Measurements from ENCODE around the gene NOTO.
A peak's percentile ranks its signal among the peaks of the same experiment; 100 is the strongest.

Gene NOTO

GRCh38 chr2:73235315-73236028 lies 33.1 kb downstream of the NOTO start:
- no peak for DNase-seq

GRCh38 chr2:73237168-73237567 lies 34.8 kb downstream of the NOTO start:
- DNase-seq = no peak

GRCh38 chr2:73238149-73238548 lies 35.8 kb downstream of the NOTO start:
- DNase-seq = no peak

DNA sequence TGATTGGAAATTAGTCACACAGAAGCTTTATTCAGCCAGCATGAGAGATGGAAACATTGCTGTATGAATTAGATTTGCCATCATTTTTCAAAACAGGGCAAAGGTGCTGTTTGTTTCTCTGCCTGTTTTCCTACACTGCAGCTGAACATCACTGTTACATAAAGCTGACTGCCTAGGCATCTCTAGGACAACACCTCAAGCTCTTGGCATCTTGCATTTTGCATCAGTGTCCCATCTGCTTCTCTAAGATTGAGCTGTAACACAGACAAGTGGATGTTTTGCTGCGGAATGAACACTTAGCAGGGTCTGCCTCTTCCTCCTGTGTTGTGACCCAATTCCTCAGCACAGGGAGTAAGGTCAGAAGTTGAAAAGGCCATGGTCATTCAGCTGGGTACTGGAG lies 36.6 kb downstream of the NOTO start:
- DNase-seq = no peak

DNA sequence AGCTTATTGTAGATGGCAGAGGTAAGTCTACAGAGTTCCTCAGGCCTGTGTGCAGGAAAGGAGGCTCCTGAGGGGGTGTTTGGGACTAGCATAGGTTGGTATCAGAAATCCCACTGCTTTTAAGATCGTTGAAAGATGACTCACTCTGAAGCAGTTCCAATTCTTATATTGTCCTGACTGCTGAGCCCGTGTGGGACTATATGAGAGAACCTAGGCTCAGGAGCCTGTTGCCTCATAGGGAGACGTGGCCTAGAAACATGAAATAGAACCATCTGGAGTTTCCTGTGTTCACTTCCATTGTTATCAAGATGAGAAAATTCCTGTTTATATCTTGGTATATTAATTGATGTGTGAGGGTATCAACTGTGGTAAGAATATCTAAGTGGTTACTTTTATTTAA lies 37.4 kb downstream of the NOTO start:
- DNase-seq = no peak

DNA sequence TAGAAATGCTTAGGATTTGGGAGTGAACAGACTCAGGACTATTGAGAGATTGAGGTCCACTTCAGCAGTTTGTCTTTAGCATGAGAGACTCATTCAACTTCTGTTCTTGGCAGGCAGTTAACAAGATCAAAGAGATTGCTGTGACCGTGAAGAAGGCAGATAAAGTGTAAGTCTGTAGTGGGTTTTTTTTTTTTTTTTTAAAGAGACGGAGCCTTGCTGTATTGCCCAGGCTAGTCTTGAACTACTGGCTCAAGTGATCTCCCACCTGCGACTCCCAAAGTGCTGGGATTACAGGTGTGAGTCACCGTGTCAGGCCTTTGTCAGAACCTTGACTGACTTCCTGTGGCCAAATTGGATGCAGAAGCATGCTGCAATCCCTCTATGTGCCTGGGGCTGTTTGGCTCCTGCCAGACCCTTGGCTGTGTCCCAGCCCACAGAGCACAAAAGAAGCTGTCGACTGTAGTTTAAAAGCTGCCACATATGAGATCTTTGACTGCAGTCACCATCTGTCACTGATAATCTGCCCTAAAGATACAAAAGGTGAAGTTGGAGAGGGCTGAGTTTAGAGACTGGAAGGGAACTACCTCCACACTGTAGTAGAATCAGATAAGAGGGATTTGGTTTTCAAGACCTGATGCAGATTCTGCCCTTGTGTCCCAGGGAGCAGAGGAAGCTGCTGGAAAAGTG lies 41.7 kb downstream of the NOTO start:
- peak; percentile 64 to 84 for DNase-seq

GRCh38 chr2:73244580-73244979 lies 42.2 kb downstream of the NOTO start:
- no peak for DNase-seq

GRCh38 chr2:73246850-73247249 lies 44.5 kb downstream of the NOTO start:
- no peak for DNase-seq

GRCh38 chr2:73249636-73250035 lies 47.3 kb downstream of the NOTO start:
- peak in 1 of 2 experiments; percentile 32 for DNase-seq

DNA sequence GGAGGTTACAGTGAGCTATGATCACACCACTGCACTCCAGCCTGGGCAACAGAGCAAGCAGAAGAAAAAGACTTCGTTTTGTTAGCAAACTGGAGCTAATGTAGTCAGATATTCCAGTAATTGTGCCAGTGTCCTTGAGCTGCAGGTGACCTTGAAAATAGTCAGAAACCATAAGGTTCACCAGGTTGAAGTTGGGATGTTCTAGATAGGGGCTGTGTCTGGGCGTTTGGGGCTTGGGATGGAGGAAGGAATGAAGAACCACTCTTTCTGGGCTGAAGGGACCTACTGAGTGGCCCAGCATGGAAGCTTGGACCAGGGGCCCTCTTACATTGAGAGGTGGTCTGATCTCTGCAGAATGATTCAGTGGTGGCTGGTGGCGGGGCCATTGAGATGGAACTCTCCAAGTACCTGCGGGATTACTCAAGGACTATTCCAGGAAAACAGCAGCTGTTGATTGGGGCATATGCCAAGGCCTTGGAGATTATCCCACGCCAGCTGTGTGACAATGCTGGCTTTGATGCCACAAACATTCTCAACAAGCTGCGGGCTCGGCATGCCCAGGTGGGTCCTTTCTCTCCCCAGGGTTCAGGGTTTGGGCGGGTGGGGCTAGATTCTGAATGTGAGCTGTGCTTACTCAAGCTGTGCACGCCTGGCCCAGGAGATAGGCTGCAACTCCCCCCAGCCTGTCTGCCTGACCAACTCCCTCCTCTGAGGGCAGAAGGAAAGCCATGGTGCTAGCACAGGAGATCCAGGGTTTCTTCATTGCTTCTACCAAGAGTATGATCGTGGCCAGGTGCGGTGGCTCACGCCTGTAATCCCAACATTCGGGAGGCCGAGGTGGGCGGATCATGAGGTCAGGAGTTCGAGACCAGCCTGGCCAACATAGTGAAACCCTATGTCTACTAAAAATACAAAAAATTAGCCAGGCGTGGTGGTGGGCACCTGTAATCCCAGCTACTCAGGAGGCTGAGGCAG lies 48.8 kb downstream of the NOTO start:
- peak; percentile 90 to 97 for DNase-seq

DNA sequence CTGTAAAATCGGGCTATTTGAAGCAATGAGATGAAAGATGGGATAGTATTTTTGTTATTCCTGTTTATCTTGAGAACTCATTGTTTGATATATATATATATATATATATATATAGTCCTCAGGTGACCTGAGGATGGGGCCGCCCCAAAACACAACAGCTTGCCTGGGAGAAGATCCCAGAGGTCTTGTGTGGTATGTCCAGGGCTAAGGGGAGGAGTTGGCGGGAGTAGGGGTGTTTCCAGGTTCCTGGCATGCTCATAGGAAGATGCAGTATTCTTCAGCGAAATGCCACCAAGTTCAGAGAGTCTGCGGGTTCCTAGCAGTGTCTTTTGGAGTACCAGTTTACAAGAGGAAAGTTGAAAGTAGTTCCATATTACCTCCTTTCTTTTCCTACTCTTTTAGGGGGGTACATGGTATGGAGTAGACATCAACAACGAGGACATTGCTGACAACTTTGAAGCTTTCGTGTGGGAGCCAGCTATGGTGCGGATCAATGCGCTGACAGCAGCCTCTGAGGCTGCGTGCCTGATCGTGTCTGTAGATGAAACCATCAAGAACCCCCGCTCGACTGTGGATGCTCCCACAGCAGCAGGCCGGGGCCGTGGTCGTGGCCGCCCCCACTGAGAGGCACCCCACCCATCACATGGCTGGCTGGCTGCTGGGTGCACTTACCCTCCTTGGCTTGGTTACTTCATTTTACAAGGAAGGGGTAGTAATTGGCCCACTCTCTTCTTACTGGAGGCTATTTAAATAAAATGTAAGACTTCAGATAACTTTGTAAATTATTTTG lies 50.1 kb downstream of the NOTO start:
- DNase-seq = no peak

- DNase-seq = no peak
Observed at GRCh38 chr2:73253400-73253799, 51.0 kb downstream of the NOTO start.

GRCh38 chr2:73253901-73254300 lies 51.5 kb downstream of the NOTO start:
- no peak for DNase-seq

GRCh38 chr2:73254343-73255006 lies 52.1 kb downstream of the NOTO start:
- DNase-seq = no peak

- no peak for DNase-seq
Observed at GRCh38 chr2:73255007-73255644, 52.8 kb downstream of the NOTO start.

GRCh38 chr2:73255907-73256617 lies 53.7 kb downstream of the NOTO start:
- no peak for DNase-seq

DNA sequence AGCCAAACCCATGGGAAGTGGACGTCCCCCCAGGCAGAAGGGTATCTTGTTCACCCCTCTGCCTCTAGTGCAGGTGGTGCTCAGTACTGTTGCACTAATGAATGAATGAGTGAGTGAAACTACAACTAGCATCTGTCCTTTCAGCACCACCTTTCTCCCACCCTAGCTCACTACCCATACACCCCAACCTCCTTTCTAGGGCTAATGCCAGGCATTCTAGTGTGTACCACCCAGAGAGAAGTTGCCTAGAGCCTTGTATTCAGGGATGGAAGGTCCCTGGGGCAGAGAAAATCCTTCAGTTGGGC lies 54.2 kb downstream of the NOTO start:
- no peak for DNase-seq

GRCh38 chr2:73257021-73257420 lies 54.6 kb downstream of the NOTO start:
- no peak for DNase-seq

DNA sequence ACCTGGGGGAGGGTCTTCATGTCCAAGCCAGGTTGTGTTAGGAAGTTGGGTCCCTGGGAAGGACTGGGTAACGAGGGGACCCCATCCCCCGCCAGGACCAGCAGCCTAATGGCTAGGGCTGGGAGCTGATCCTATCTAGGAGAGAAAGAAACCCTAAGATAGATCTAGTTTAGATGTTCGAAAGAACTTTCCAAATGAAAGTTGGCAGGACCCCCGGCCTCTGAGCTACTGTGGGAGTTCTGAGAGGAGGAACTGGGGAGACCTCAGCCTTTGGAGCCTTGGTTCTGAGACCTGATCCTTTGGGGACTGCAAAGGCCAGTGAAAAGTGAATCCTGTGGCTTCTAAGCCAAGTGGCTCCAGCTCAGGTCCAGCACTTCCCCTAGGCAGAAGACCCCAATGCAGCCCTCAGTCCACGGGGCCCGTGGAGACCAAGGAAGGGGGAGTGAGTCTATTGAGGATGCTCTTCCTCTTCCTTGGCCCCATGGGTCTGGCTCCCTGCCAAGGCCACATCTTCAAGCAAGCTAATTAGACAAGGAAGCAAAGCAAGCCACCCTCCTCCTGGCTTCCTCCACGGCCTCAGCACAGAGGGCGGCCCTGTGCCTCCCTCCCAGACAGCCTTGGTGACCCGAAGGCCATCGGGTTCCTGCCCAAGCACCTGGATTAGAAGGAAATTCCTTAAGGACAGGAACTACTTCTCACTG lies 55.2 kb downstream of the NOTO start:
- DNase-seq = no peak

- no peak for DNase-seq
Observed at GRCh38 chr2:73258186-73258912, 56.0 kb downstream of the NOTO start.

Data from NCI-H524 (cell line).